NCI-H2081 treated with DMSO at 0.1 percent for 48 hours (cell line): ENCODE data around the gene ALKAL2.
A peak's percentile ranks its signal among the peaks of the same experiment; 100 is the strongest.

ENCODE experiments used
- DNase-seq: peaks from one replicate; lab custom pipeline; 2025; lab: John Stamatoyannopoulos, UW

Gene ALKAL2

GRCh38 chr2:270861-271260 is 17.0 kb downstream of the ALKAL2 start:
- no peak for DNase-seq

- DNase-seq, result no peak
Observed at GRCh38 chr2:269356-270030, 18.4 kb downstream of the ALKAL2 start.

- no peak for DNase-seq
Observed at GRCh38 chr2:268323-268722, 19.6 kb downstream of the ALKAL2 start.

GRCh38 chr2:264493-265468 is 23.1 kb downstream of the ALKAL2 start, which contains the start of gene ACP1:
Gene ACP1 (plus strand): TSS chr2:264947. CDS start chr2:264965, 18 bp downstream.
- peak; percentile 89 for DNase-seq

DNA sequence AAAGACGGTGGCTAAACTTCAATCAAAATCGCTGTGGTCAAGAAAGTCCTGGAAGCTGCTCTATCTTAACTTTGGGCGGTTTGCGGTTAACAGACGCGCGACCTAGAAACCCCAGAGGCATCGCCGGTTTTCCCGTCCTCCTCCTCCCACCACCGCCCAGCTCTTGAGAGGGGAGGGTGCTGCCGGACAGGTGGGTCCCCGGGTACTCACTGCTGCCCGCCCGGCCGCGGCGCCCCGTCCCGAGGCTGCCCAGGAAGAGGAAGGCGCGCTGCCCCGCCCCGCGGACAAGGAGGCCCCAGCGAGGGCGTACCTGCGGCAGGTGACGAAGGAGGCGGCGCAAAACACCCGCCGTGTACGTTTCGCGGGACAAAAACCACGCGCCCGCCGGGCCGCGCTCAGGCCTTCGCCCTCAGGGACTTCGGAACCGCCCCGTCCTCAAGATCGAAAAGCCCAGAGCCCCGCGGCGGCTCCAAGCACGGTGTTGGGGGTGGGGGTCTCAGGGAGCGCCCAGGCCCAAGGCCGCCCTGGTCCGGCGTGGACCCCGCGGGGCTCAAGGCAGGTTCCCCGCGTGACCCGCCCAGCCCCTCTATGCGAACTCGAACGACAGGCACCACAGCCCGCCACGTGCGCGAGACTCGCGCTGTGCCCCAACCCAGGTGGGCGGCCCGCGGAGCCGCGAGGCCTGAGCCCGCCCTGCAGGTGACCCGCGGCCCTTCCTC is 24.0 kb downstream of the ALKAL2 start, which contains the start of gene SH3YL1:
SH3YL1 (minus strand) TSS at position 259 of the 719 bp plus-strand sequence; CDS start at position 211, 48 bp downstream.
- DNase-seq, result no peak

- DNase-seq, result no peak
Observed at GRCh38 chr2:263022-263738, 24.7 kb downstream of the ALKAL2 start.

DNA sequence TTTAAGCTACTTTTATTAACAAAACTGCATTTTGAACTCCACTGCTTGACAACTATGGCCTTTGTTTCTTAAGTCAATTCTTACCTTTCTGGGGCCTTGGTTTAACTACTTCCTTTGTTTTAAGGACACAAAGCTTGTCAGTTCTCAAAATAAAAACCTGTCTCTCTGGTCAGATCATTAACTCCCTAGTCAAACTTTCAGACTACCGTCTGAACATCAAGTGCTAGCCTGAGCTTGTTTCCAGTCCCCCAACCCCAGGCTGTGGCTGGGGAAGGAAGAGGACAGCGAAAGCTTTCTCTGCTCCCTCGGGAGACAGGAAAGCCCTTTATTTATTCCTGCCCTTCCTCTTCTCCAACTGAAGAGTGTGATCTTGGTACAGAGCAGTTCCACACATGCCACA is 25.8 kb downstream of the ALKAL2 start:
- no peak for DNase-seq

GRCh38 chr2:260507-261161 is 27.3 kb downstream of the ALKAL2 start:
- no peak for DNase-seq

- DNase-seq, result no peak
Observed at GRCh38 chr2:259789-260331, 28.0 kb downstream of the ALKAL2 start.

DNA sequence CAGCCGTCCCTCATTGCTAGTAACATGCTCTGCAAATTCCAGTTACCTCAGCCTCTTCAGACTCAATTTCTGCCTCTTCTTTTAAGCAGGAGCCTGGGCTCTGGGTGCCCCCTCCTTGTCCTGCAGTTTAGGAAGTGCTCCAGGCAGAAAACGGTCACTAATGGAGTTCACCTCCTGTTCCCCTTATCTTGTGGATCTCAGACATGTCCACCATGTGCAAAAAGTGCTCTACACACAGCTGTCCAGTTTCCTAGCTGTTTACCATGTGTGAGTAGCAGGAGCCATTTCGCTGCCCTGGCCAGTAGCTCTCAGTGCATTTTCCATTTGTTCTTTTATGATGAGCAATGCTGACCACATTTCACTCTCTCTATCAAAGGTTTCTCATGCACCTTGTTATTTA is 29.0 kb downstream of the ALKAL2 start:
- DNase-seq, result no peak

- DNase-seq, result no peak
Observed at GRCh38 chr2:257842-258241, 30.0 kb downstream of the ALKAL2 start.

DNA sequence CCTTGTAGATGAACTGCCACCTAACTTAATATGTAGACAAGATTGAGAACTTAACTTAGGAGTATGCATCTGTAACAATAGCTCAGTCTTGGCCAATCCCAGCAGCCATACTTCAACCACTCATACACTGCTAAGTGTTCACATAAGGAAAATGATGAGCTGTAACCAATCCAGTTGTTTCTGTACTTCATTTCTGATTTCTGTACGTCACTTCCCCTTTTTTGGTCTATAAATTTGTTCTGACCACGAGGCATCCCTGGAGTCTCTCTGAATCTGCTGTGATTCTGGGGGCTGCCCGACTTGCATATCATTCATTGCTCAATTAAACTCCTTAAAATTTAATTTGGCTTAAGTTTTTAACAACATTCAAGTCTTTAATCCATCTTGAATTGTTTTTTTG is 30.5 kb downstream of the ALKAL2 start:
- no peak for DNase-seq

- DNase-seq, result no peak
Observed at GRCh38 chr2:256094-256493, 31.8 kb downstream of the ALKAL2 start.

GRCh38 chr2:255195-255594 is 32.7 kb downstream of the ALKAL2 start:
- DNase-seq, result no peak

GRCh38 chr2:254241-254640 is 33.6 kb downstream of the ALKAL2 start:
- no peak for DNase-seq

- no peak for DNase-seq
Observed at GRCh38 chr2:253202-253638, 34.7 kb downstream of the ALKAL2 start.

GRCh38 chr2:252001-252602 is 35.8 kb downstream of the ALKAL2 start:
- DNase-seq, result no peak

- no peak for DNase-seq
Observed at GRCh38 chr2:249538-250042, 38.3 kb downstream of the ALKAL2 start.

DNA sequence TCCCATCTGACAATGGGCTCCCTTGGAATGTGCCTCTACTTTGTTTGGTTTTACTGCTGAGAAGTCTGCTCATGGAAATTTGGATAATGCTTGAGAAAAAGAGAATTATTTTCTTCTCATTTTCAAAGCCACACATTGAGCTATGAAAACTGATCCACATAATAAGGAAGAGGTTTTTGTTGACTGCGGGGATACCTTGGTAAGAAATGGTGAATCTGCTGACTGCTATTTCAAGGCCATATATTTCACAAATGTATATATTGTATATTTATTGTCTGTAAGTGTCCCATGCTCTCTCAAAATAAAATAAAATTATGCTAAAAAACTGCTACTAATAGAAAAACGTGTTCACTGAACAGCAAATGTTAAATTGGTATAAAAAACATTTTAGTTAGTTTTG is 39.2 kb downstream of the ALKAL2 start:
- DNase-seq, result no peak

- peak; percentile 59 for DNase-seq
Observed at GRCh38 chr2:246489-247144, 41.3 kb downstream of the ALKAL2 start.
